Activated naive CD4-positive, alpha-beta T cell (primary cell): ENCODE measurements around the gene F11.
"Not testable (repeated sequence)": the region's sequence is repeated elsewhere in the genome, so short reads cannot be mapped to it uniquely, and the experiment has no call there.

Experiments used
- DNase-seq, 4 experiments: peaks; one replicate each; lab custom pipeline; 2025; lab: John Stamatoyannopoulos, UW

F11 gene

DNA sequence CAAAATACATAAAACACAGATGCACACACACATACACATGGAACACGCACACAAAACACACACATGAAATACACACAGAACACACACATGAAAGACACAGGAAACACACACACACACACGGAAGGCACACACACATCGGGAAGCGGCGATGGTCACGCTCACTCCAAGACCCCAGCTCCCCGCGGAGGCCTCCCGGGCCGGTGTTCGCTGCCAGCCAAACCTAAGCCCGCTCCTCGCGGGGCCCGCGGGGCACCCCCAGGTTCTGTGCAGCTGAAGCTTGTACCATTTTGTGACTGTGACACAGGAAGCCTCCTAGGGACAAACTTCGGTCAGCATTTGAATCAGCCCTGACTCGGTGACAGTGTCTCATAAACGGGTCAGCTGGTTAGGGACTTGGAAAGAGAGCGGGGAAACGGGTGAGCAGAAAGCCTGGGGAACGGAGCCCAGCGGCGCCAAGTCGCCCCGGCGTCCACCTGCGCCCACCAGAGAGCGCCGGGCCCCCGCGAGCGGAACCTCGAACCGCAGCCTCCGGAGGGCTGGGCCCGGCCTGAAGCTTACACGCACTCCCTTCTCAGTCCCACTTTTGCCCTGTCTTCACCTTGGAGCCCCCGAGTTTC, 32.1 kb downstream of the F11 start:
- no peak for DNase-seq

DNA sequence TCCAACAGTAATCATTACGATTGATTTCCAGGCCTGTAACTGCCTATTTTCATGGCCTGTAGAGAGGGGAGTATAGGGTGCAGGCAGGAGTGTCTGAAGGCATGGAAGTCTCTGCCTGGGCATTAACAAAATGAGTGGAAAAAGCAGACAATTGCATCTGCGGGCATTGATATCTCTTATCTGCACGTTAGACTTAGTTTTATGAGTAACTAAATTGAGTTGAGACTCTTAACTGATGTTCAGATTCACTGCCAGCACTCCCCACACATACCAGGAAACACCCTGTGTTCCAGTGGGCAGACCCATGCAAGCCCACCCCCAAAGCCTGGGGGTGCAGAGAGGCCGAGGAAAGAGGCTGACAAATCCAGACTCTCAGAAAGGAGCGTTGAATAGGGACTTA, 33.3 kb downstream of the F11 start:
- no peak for DNase-seq

DNA sequence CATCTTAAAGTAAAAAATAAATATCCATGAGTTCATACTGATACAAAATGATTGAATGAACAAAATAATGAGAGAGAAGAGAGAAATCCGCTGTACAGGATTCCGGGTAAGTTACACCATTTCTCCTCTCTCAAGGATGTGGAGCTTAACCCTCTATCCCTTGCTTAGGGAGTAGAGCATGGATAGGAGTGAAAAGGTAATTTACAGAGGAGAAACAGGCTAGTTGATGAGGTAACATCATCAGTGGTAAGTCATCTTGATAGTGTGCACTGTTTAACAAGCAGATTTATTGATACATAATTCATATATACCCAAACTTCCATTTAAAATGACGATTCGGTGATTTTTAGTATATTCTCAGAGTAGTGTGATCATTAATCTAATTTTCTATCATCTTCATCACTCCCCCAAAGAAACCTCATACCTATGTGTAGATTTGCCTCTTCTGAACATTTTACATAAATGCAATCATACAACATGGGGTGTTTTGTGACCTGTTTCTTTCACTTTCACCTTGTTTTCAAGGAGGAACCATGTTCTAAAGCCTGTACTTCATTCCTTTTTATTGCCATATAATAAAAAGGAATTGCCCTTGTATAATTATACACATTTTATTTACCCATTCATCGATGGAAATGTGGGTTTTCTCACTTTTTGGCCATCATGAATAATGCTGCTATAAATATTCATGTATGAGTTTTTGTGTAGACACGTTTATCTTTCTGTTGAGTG, 34.8 kb downstream of the F11 start:
- no peak for DNase-seq

DNA sequence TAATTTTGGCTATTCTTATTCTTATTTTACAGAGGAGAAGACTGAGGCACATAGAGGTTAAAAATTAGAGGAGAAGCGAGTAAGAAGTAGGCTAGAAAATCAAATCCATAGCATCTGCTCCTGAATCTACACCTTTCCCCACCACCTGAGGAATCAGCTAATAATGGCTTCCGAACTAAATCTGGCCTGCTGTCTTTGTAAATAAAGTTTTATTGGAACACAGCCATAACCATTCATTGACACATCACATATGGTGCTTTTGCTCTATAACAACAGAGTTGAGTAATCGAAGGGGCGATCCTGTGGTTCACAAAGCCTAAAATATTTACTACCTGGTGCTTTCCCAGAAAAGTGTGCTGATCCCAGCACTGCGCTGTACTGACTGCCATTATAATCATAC, 38.2 kb downstream of the F11 start:
- DNase-seq, result no peak

DNA sequence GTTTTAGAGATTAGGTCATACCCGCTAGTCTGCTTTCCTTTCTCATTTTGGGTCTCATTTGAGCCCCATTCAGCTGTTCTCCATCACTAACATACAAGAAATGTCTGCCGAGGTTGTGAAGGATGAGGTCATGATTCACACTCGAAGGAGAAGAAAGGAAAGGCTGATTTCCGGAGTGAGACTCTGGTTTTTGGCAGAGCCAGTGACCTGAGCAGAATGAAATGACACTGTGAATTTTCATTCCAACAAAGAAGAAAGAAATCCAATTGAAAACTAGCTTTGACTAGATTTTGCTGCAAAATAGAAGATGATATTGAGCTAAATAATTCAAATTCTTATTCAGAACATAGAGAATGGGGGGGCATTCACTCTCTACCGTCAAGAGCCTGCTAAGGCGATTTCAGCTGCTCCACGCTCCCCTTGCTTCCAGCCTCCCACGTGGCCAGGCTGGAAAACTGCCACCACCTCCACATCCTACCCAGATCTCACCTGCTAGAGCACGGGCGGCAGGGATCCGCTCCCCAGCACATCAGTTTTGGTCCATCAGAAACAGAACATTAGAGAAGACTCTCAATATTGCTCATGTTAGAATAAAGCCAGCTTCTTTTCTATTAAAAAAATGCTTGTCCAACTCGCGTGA, 39.0 kb downstream of the F11 start:
- DNase-seq, result no peak

DNA sequence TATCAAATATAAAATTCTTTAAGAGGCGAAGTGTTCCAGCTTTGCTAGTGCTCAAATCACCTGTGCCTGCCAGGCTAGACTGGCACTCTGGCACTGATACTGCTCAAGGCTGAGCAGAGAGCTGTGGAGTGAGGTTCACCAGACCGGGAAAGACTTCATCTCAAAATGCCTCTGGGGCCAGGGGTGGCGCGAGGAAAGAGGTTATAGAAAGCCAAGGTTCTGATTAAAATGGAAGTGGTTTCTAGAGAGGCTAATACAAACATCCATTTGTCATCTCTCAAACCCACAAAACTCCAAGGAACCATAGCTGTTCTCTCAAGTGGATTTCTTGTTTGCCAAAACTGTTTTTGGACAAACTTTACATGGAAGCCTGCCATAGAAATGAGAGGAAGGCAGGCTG, 41.5 kb downstream of the F11 start:
- no peak for DNase-seq

DNA sequence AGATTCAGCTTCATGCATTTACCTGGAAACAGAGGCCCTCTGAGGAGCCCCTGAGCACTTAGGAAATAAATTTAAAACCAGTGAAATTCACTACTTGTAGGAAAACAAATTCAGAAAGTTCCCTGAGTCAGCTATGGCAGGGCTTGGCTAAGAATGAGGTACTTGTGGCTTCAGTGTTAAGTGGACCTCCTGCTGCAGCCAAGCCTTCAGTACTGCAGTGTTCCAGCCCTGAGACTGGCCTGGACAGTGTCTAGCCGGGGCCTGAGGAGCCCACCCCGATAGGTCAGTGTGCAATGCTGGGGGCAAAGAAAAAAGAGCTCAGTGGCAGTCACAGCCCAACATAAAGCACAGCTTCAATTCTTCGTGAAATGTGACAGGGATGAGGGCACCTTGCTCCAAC, 41.9 kb downstream of the F11 start:
- no peak for DNase-seq

DNA sequence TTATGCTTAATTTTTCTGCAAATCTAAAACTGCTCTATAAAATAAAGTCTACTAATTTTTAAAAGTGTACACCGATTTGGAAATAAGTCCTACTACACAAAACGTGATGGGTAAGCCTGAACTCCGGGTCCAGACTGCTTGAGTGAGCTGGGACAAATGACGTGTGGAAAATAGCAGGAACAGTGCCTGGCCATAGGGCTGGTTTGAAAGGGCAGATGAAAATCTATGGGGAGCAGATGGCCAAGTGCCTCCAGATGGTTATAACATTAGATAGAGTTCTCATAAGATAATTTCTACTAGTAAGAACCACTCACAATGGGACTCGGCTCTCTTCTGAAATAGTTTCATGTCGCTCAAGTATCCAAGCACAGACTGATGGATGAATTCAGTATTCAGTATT, 52.5 kb downstream of the F11 start:
- no peak for DNase-seq

DNA sequence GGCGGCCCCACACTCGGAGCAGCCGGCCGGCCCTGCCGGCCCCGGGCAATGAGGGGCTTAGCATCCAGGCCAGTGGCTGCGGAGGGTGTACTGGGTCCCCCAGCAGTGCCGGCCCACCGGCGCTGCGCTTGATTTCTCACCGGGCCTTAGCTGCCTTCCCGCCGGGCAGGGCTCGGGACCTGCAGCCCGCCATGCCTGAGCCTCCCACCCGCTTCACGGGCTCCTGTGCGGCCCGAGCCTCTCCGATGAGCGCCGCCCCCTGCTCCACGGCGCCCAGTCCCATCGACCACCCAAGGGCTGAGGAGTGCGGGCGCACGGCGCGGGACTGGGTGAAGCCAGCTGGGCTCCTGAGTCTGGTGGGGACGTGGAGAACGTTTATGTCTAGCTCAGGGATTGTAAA, 58.7 kb downstream of the F11 start:
- DNase-seq, result not testable (repeated sequence)

DNA sequence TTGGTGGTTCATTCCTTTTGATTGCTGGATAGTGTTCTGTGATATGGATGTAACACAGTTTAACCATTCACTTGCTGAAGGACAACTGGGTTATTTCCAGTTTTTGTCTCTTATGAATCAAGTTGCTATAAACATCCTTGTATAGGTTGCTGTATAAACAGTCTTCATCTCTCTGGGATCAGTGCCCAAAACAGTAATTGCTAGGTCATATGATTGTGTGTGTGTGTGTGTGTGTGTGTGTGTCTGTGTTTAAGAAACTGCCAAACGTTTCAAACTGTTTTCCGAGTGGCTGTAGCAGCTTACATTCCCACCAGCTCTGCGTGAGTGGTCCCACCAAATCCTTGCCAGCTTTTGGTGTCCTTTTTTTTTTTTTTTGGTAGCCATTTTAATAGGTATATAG, 60.4 kb downstream of the F11 start:
- DNase-seq, result no peak

DNA sequence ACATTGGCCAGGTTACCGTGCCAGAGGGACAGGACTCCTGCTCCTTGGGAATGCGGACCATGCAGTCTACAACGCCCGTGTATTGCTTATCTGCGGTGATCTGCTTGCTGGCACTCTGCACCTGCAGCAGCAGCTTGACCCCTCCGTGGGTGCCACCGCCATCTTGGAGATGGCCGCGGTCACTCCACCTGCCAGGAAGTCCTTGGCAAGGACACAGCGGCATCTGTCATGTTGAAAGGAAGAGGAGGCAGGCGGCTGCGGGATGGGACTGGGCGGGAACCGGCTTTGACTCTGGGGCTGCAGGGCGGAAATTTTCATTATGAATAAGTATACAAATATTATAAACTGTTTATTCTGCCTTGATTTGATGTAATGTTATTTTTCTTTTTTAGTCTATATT, 63.4 kb downstream of the F11 start:
- no peak for DNase-seq

DNA sequence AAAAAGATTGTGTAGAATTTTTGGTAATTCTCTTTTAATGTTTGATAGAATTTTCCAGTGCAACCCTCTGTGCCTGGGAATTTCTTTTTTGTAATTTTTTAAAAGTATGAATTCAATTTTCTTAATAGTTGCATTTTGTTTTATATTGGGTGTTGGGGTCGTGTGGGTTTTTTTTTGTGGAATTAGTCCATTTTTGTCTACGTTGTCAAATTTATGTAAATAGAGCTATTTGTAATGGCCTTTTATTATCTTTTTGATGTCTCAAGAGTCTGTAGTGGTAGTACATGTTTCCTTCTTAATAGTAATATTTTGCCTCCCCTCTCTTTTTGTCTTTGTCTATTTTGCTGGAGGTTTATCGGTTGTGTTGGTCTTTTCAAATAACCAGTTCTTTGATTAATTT, 64.4 kb downstream of the F11 start:
- no peak for DNase-seq

DNA sequence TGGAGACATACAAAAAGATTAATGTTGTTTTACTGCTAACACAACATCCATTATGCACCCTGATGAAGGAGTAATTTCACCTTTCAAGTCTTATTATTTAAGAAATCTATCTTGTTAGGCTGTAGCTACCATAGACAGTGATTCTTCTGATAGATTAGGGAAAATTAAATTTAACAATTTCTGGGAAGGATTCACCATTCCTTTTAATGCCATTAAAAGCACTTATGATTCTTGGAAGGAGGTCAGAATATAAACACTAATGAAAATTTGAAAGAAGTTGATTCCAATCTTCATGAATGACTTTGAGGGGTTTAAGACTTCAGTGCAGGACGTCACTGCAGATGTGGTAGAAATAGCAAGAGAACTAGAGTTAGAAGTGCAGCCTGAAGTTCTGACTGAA, 69.8 kb downstream of the F11 start:
- DNase-seq, result no peak
